Endothelial cell of umbilical vein (primary cell): ENCODE measurements around the gene PCBP1. TPM values are rescaled to one million over a fixed set of nuclear protein-coding genes. Genes with fewer than 3 reads are reported as not detected.

Experiments
- BruUV-seq: library from RNA; stranded (reverse); fragments of 400-500 nt; replicated peaks from 2 replicates; lab custom pipeline; 2021; lab: Mats Ljungman, UMichigan
- CTCF ChIA-PET: fragments of 300-600, 350-600 bp; sonication (Branson Sonifier 250); formaldehyde crosslinking; loops from one replicate; lab custom pipeline; 2021; ENCODE audit warnings: antibody characterized with exemption, inconsistent platforms; lab: Charles Lee
- POLR2A ChIA-PET: fragments of 300-600, 350-600 bp; sonication (Branson Sonifier 250); formaldehyde crosslinking; loops from one replicate; lab custom pipeline; 2021; ENCODE audit warnings: antibody characterized with exemption, inconsistent platforms; lab: Charles Lee
- DNase-seq: peaks from one replicate; pipeline ENCODE4 v3.0.0-alpha.2; 2011; ENCODE audit warnings: low read depth, low spot score
- FAIRE-seq: peaks from 2 replicates; lab custom pipeline; 2011; peaks lifted over from hg19 to GRCh38; lab: Jason Lieb, UNC
- H2AFZ ChIP-seq: 2 replicates; pipeline ENCODE4 v1.6.0; 2012; ENCODE audit warnings: low read depth, low read length, control low read depth, inconsistent platforms
- H3K27ac ChIP-seq: 2 replicates; pipeline ENCODE4 v1.5.1; 2011; ENCODE audit warnings: low read depth, mild to moderate bottlenecking, control low read depth, low read length, moderate library complexity; ENCODE audit not compliant: insufficient read depth
- H3K27me3 ChIP-seq, 2 experiments: 2 replicates each; pipeline versions ENCODE4 v1.6.0 to v1.6.1; 2011; ENCODE audit warnings: low read length in 2 of 2, mixed read lengths in 1 of 2; ENCODE audit not compliant: control insufficient read depth in 2 of 2, insufficient read depth in 2 of 2
- H3K36me3 ChIP-seq, 2 experiments: 2 replicates in 1 of 2; 3 replicates in 1 of 2; pipeline ENCODE4 v1.5.1; 2011; ENCODE audit warnings: low read length in 2 of 2, mild to moderate bottlenecking in 1 of 2, moderate library complexity in 1 of 2; ENCODE audit not compliant: control insufficient read depth in 2 of 2, insufficient read depth in 2 of 2; ENCODE audit errors: extremely low read depth in 1 of 2
- H3K4me1 ChIP-seq: 3 replicates; pipeline ENCODE4 v1.5.1; 2011; ENCODE audit warnings: mild to moderate bottlenecking, low read length; ENCODE audit not compliant: control insufficient read depth, insufficient read depth; ENCODE audit errors: extremely low read depth
- H3K4me2 ChIP-seq: 2 replicates; pipeline ENCODE4 v1.6.1; 2011; ENCODE audit warnings: low read length, control low read depth, mixed read lengths; ENCODE audit not compliant: insufficient read depth
- H3K4me3 ChIP-seq, 3 experiments: fragments of 200-600 bp in 1 of 3; sonication (generic), shearing (Covaris generic) in 1 of 3; replicated peaks in 1 of 3; 2 replicates each; pipeline ENCODE4 v1.5.1; 2011 to 2016; ENCODE audit warnings: control low read depth in 3 of 3, low read length in 3 of 3, mild to moderate bottlenecking in 2 of 3, inconsistent platforms in 1 of 3, low read depth in 1 of 3, moderate library complexity in 1 of 3; ENCODE audit not compliant: insufficient read depth in 1 of 3
- H3K79me2 ChIP-seq: 2 replicates; pipeline ENCODE4 v1.6.0; 2012; ENCODE audit warnings: low read length, inconsistent platforms; ENCODE audit not compliant: control insufficient read depth, insufficient read depth
- H3K9ac ChIP-seq: replicated peaks from 2 replicates; pipeline ENCODE3; 2011; ENCODE audit warnings: low read length, control low read depth; ENCODE audit not compliant: insufficient read depth; ENCODE audit errors: extremely low read depth
- H3K9me1 ChIP-seq: replicated peaks from 3 replicates; pipeline ENCODE4 v1.6.0; 2011; ENCODE audit warnings: mild to moderate bottlenecking, low read length; ENCODE audit not compliant: control insufficient read depth, insufficient read depth; ENCODE audit errors: extremely low read depth
- H3K9me3 ChIP-seq: replicated peaks from 2 replicates; pipeline ENCODE4 v1.5.1; 2012; ENCODE audit warnings: low read length, inconsistent platforms; ENCODE audit not compliant: control insufficient read depth, insufficient read depth
- H4K20me1 ChIP-seq: replicated peaks from 2 replicates; pipeline ENCODE3; 2011; ENCODE audit warnings: mild to moderate bottlenecking, low read length; ENCODE audit not compliant: control insufficient read depth, insufficient read depth; ENCODE audit errors: extremely low read depth
- EZH2 ChIP-seq: IDR thresholded peaks from 2 replicates; pipeline ENCODE4 v1.6.1; 2012; ENCODE audit warnings: borderline replicate concordance, low read depth, mild to moderate bottlenecking, moderate library complexity, low read length, inconsistent platforms; ENCODE audit not compliant: severe bottlenecking
- FOS ChIP-seq: IDR thresholded peaks from 2 replicates; pipeline ENCODE4 v1.6.1; 2011; ENCODE audit warnings: mild to moderate bottlenecking, low read length, moderate library complexity, borderline replicate concordance; ENCODE audit not compliant: insufficient read depth
- GATA2 ChIP-seq: IDR thresholded peaks from 2 replicates; pipeline ENCODE4 v1.7.0; 2011; ENCODE audit warnings: low read depth, mild to moderate bottlenecking, moderate library complexity, mixed read lengths, low read length; ENCODE audit not compliant: insufficient read length, insufficient read depth
- JUN ChIP-seq: IDR thresholded peaks from 2 replicates; pipeline ENCODE4 v1.6.1; 2011; ENCODE audit warnings: borderline replicate concordance, low read depth; ENCODE audit not compliant: insufficient read length, insufficient read depth
- MYC ChIP-seq: IDR thresholded peaks from one replicate; pipeline ENCODE4 v1.6.1; 2011; ENCODE audit warnings: mild to moderate bottlenecking, low read depth, low read length
- POLR2A ChIP-seq: IDR thresholded peaks from 2 replicates; pipeline ENCODE4 v1.6.1; 2012; ENCODE audit warnings: low read depth, mild to moderate bottlenecking, control low read depth, low read length
- POLR2AphosphoS5 ChIP-seq: IDR thresholded peaks from 2 replicates; pipeline ENCODE4 v1.6.1; 2012; ENCODE audit warnings: low read depth, mild to moderate bottlenecking, control low read depth, low read length, moderate library complexity; ENCODE audit not compliant: insufficient read depth
- dilution Hi-C: fragments of 300-500 bp; cut with MboI; formaldehyde crosslinking; loops from one replicate; pipeline ENCODE4 v1.15.0; 2019; ENCODE audit warnings: low sequenced_read_pairs; ENCODE audit not compliant: extremely low pct_ligation_motif_present
- intact Hi-C: fragments of 100-400 bp; cut with micrococcal nuclease; formaldehyde crosslinking; loops from one replicate; pipeline ENCODE4 v1.10.0; 2022
- polyA plus RNA-seq, 4 experiments: library from polyadenylated mRNA; depleted of rRNA in 3 of 4; stranded (reverse) in 3 of 4; unstranded in 1 of 4; fragments of >200 nt; gene quantifications; 2 replicates each; pipeline versions ENCODE4 v1.2.1 to v1.2.3, GENCODE V29; 2011 to 2012; ENCODE audit warnings: missing spikeins in 1 of 4
- total RNA-seq: library from RNA; stranded (reverse); gene quantifications from 2 replicates; pipeline ENCODE4 v1.2.3, GENCODE V29; 2021
- TF ChIP-seq, protein P1 (sequence below): IDR thresholded peaks from 2 replicates; pipeline ENCODE4 v1.6.1; 2011; ENCODE audit not compliant: insufficient read depth, insufficient read length
- TF ChIP-seq, protein P2 (sequence below), 2 donors: IDR thresholded peaks; 1 replicate in 1 of 2; 2 replicates in 1 of 2; pipeline ENCODE4 v1.5.1; 2011; ENCODE audit warnings: low read length in 2 of 2, mild to moderate bottlenecking in 2 of 2, moderate library complexity in 2 of 2, control low read depth in 1 of 2, inconsistent platforms in 1 of 2, low read depth in 1 of 2; ENCODE audit not compliant: insufficient read depth in 1 of 2; ENCODE audit errors: extremely low read depth in 1 of 2

Gene PCBP1
- total and polyA plus RNA-seq, 2 donors (not counting 3 experiments of a cell fraction or from before 2014, with no cell fraction given): 196 to 360 TPM

- Histone ChIP-seq H2AFZ (peak overlapping the region; percentile 74), H3K27me3 (no peaks in the 10 kb centered on the region), H3K9me3 (no peaks in the 10 kb centered on the region), H3K4me1 (peaks cover 4% of the 10 kb centered on the region), H4K20me1 (no peaks in the 10 kb centered on the region), H3K36me3 (no peaks in the 10 kb centered on the region), H3K27ac (no peak overlapping the region), H3K79me2 (no peaks in the 10 kb centered on the region), H3K9ac (no peak overlapping the region), H3K4me3 (no peak overlapping the region), H3K4me2 (no peak overlapping the region), H3K9me1 (no peaks in the 10 kb centered on the region)
- FAIRE-seq (peak; percentile 4), DNase-seq (peak; percentile 64)
- dilution Hi-C loops: no loop called here
- no TSS peak for BruUV-seq
- TF ChIP-seq EZH2 (no peak), MYC (no peak), POLR2AphosphoS5 (no peak), GATA2 (no peak), POLR2A (no peak), FOS (no peak), JUN (no peak)
- TF ChIP-seq, protein P1, sequence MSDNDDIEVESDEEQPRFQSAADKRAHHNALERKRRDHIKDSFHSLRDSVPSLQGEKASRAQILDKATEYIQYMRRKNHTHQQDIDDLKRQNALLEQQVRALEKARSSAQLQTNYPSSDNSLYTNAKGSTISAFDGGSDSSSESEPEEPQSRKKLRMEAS: no peak
- TF ChIP-seq, protein P2, sequence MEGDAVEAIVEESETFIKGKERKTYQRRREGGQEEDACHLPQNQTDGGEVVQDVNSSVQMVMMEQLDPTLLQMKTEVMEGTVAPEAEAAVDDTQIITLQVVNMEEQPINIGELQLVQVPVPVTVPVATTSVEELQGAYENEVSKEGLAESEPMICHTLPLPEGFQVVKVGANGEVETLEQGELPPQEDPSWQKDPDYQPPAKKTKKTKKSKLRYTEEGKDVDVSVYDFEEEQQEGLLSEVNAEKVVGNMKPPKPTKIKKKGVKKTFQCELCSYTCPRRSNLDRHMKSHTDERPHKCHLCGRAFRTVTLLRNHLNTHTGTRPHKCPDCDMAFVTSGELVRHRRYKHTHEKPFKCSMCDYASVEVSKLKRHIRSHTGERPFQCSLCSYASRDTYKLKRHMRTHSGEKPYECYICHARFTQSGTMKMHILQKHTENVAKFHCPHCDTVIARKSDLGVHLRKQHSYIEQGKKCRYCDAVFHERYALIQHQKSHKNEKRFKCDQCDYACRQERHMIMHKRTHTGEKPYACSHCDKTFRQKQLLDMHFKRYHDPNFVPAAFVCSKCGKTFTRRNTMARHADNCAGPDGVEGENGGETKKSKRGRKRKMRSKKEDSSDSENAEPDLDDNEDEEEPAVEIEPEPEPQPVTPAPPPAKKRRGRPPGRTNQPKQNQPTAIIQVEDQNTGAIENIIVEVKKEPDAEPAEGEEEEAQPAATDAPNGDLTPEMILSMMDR (IDR thresholded peaks at IDR 0.05; ENCODE audit: extremely low read depth in 1 of 2, insufficient read depth in 1 of 2, low read depth in 1 of 2, low read length in 2 of 2): no peak
- ChIA-PET CTCF (interaction anchor here (0.9 to 1.5 kb wide), 2 partner anchors 9 to 30 kb away, joined by 3 to 4 read pairs; no protein-coding TSS in a partner anchor), POLR2A (no interaction called here)
- intact Hi-C loops: no loop called here
These were observed 31.6 kb downstream of the PCBP1 start for GRCh38 chr2:70118798-70119454.
